Upper lobe of left lung (tissue), 6 donors: ENCODE results near the gene SNRPA1. TPM values are rescaled to one million over a fixed set of nuclear protein-coding genes. Genes with fewer than 3 reads are reported as not detected.

Source experiments
- ATAC-seq, 2 donors: fragments of 200-7000 bp; cut with Tn5 transposase; one replicate each; pipeline ENCODE4 v1.9.1; 2022; ENCODE audit warnings: mild to moderate bottlenecking in 2 of 2, moderate library complexity in 2 of 2; ENCODE audit not compliant: low FRiP score in 2 of 2
- DNase-seq, 2 donors: peaks; one replicate each; pipeline ENCODE4 v3.0.0-alpha.2; 2019 to 2020
- H3K27ac ChIP-seq, 4 donors: fragments of 200-600 bp; sonication (generic); one replicate each; pipeline ENCODE4 v1.5.1; 2016 to 2019
- H3K27me3 ChIP-seq, 4 donors: fragments of 200-600 bp; sonication (generic); one replicate each; pipeline ENCODE4 v1.5.1; 2017 to 2019
- H3K36me3 ChIP-seq, 4 donors: fragments of 200-600 bp; sonication (generic); one replicate each; pipeline ENCODE4 v1.5.1; 2016 to 2019
- H3K4me1 ChIP-seq, 4 donors: fragments of 200-600 bp; sonication (generic); one replicate each; pipeline ENCODE4 v1.5.1; 2018 to 2019
- H3K4me3 ChIP-seq, 4 donors: fragments of 200-600 bp; sonication (generic); one replicate each; pipeline ENCODE4 v1.5.1; 2017 to 2019; ENCODE audit warnings: mild to moderate bottlenecking in 2 of 4, moderate library complexity in 1 of 4
- H3K9me3 ChIP-seq, 4 donors: fragments of 200-600 bp; sonication (generic); one replicate each; pipeline ENCODE4 v1.5.1; 2018 to 2019
- EP300 ChIP-seq, 4 donors: sonication (generic); formaldehyde crosslinking; IDR thresholded peaks; one replicate each; pipeline ENCODE4 v1.5.1; 2017; ENCODE audit warnings: antibody characterized with exemption in 4 of 4, control low read depth in 2 of 4
- POLR2A ChIP-seq, 4 donors: fragments of 450-650 bp; IDR thresholded peaks; one replicate each; pipeline ENCODE4 v1.5.1; 2016 to 2017; ENCODE audit warnings: antibody characterized with exemption in 4 of 4, mild to moderate bottlenecking in 2 of 4
- POLR2AphosphoS5 ChIP-seq, 2 donors: sonication (generic); formaldehyde crosslinking; IDR thresholded peaks; one replicate each; pipeline ENCODE4 v1.5.1; 2017; ENCODE audit warnings: antibody characterized with exemption in 2 of 2
- WGBS, 2 donors: methylation state at CpG; one replicate each; pipeline ENCODE4 v1.1.5; 2017 to 2018; 5-methylcytosine and 5-hydroxymethylcytosine counted together
- total RNA-seq, 6 donors: library from RNA; depleted of rRNA in 4 of 6; stranded (reverse); fragments of >200 nt in 4 of 6; gene quantifications; one replicate each; pipeline versions ENCODE4 v1.1.0 to v1.2.1, GENCODE V29; 2016 to 2021
- TF ChIP-seq, protein P1 (sequence below), 6 experiments: fragments of 450-650 bp in 4 of 6; fragments of 200-600 bp in 2 of 6; sonication (generic) in 2 of 6; IDR thresholded peaks; one replicate each; pipeline ENCODE4 v1.5.1; 2016 to 2019; ENCODE audit warnings: antibody characterized with exemption in 6 of 6
- donor health status: DM: no; HTN: no; CAD: no; lungs with moderate emphysema.
- donor health status: DM: no; HTN: yes; CAD: no; lungs with severe emphysema.

SNRPA1 gene
- total RNA-seq, 6 donors from 2014 or later = 32.1 to 53.4 (median 40.2) TPM

DNA sequence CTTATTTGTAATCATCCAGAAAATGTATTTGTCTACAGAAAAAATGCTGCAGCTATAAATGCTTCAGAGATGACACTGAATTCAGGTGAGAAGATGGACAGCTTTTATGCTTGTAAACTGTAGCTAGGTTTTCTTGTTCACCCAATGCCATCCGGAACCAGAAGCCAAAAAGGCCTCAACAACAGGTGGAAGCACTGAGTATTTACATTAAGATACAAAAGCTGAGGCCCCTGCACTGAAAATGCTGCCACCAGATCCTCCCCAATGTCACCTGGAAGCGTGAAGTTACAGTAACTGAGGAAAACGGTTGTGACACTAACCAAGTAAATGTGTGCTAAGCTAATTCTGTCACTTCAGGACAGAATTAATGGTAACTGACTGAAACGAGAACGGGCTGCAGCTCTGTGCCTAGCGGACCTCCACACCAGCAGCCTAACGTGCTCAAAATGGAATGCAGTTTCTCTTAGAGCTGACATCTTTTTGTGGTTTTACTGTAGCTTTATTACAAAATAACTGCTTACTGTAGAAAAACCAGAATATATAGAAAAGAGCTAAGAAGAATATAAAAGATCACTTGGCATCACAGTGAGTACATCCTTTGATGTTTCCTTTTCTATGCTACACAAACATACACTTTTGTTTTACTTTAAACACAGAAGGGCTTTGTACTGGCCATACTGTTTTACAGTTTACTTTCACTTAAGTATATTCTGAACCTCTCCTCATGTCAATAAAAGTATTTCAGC, 50.8 kb downstream of the SNRPA1 start:
- TF ChIP-seq EP300 (IDR thresholded peaks at IDR 0.05) = no peak
- TF ChIP-seq POLR2A (IDR thresholded peaks at IDR 0.05) = no peak
- WGBS, 2 donors = 39 to 53% methylated on average over 7 of the region's 7 CpGs
- Histone ChIP-seq H3K27me3 (no peaks in the 10 kb centered on the region), H3K4me1 (peaks cover 71 to 98% (median 79%) of the 10 kb centered on the region in 4 donors), H3K9me3 (no peaks in the 10 kb centered on the region), H3K27ac (peak overlapping the region in 2 of 4 donors; percentile 77 to 81), H3K4me3 (no peak overlapping the region), H3K36me3 (no peaks in the 10 kb centered on the region)
- ATAC-seq = peak in 1 of 2 donors; percentile 31
- no peak for DNase-seq

DNA sequence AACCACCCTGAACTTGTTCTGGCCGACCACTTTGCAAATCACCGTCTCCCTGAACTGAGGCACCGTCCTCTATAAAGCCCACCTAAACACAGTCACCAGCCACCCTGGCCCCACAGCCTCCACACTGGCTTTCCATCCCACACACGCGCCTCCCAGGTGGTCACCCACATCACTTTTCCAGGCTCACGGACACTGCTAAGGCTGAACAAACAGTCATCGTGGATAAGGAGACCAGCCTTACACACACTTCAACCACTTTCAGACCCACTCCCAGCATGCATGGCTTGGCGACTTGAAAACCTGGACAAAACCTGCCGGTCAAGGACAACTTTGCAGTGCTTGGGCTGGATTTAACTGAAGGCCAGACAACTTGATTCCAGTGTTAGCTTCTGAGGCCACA, 51.6 kb downstream of the SNRPA1 start:
- TF ChIP-seq, protein P1, sequence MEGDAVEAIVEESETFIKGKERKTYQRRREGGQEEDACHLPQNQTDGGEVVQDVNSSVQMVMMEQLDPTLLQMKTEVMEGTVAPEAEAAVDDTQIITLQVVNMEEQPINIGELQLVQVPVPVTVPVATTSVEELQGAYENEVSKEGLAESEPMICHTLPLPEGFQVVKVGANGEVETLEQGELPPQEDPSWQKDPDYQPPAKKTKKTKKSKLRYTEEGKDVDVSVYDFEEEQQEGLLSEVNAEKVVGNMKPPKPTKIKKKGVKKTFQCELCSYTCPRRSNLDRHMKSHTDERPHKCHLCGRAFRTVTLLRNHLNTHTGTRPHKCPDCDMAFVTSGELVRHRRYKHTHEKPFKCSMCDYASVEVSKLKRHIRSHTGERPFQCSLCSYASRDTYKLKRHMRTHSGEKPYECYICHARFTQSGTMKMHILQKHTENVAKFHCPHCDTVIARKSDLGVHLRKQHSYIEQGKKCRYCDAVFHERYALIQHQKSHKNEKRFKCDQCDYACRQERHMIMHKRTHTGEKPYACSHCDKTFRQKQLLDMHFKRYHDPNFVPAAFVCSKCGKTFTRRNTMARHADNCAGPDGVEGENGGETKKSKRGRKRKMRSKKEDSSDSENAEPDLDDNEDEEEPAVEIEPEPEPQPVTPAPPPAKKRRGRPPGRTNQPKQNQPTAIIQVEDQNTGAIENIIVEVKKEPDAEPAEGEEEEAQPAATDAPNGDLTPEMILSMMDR (IDR thresholded peaks at IDR 0.05) = no peak
- TF ChIP-seq POLR2AphosphoS5 (IDR thresholded peaks at IDR 0.05) (no peak), POLR2A (IDR thresholded peaks at IDR 0.05) (no peak), EP300 (IDR thresholded peaks at IDR 0.05) (no peak)
- WGBS, 2 donors = 73 to 74% methylated on average over 9 of the region's 9 CpGs
- Histone ChIP-seq H3K27ac (peak overlapping the region in 3 of 4 donors; percentile 65 to 81 (median 77)), H3K4me3 (no peak overlapping the region), H3K9me3 (no peaks in the 10 kb centered on the region), H3K27me3 (no peaks in the 10 kb centered on the region), H3K4me1 (peaks cover 74 to 97% (median 80%) of the 10 kb centered on the region in 4 donors), H3K36me3 (no peaks in the 10 kb centered on the region)
- ATAC-seq = peak in 1 of 2 donors; percentile 21
- no peak for DNase-seq

DNA sequence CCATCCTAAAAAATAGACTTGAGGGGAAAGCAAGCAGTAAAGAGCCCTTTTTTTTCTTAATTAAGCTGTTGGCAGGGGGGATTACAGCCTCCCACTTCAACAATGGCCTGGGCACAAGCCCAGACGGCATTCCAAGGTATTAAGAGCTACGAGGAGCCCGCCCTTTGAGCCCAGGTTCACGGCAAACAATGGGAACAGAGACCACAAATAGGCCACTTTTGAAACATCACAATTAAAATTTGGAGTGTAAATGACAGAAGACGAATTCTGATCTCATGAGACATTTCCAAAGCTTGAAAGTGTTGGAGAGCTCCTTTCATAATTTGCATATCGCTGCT, 52.1 kb downstream of the SNRPA1 start:
- no peak overlapping the region for H3K4me3 ChIP-seq

DNA sequence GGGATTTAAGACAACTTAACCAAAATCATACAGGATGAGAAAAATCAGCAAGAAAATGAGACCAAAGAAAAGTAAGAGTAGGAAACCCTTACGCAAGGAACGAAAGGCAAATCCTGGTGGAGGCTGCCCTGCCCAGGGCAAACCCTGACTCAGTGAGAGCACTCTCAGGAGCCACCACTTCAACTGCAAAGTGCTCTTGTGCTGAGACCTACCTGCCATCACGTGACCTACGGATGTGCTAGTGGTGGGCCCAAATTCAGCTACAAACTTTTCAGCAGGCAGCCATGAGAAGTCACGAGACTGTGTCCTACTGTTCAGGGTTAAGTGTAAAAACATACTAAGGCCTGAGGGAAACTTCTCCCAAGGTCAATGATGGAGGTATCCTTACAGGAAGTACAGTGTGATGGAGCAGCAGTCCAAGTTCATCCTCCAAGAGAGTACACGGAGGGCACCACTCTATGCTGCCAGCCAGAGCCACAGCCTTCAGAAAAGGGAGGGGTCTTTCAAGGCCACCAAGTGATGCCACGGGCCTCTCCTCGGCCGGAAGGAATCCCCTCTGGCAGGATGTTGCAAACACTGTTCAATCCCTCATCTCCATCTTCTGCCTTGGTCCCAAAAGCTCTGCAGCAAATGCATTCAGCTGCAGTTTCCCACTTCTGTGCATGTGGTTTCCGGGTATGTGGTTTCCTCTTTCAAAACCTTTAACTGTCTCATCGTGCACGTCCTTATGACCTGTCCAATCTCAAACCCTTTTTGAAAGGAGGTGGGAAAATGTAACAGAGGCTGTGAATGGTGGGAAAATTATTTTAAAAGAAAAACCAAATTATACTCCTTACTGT, 52.7 kb downstream of the SNRPA1 start:
- no peaks in the 10 kb centered on the region for H3K27me3 ChIP-seq
- no peaks in the 10 kb centered on the region for H3K9me3 ChIP-seq
- H3K27ac ChIP-seq = peak overlapping the region; percentile 37 to 81 (median 72)
- H3K4me1 ChIP-seq = peaks cover 79 to 95% (median 85%) of the 10 kb centered on the region in 4 donors
- ATAC-seq = peak; percentile 63 to 74
- no peaks in the 10 kb centered on the region for H3K36me3 ChIP-seq
- peak overlapping the region in 2 of 4 donors; percentile 1 to 7 for H3K4me3 ChIP-seq
- 28 to 40% methylated on average over 11 to 12 of the region's 12 CpGs for WGBS, 2 donors
- TF ChIP-seq POLR2AphosphoS5 (IDR thresholded peaks at IDR 0.05) (peak; percentile 32 to 59), POLR2A (IDR thresholded peaks at IDR 0.05) (no peak)
- peak in 1 of 2 donors; percentile 66 for DNase-seq

More for the DNA sequence above, 52.1 kb downstream of the SNRPA1 start:
- no peak for ATAC-seq
- H3K27me3 ChIP-seq = no peaks in the 10 kb centered on the region
- TF ChIP-seq, protein P1 (IDR thresholded peaks at IDR 0.05) = no peak
- TF ChIP-seq POLR2AphosphoS5 (IDR thresholded peaks at IDR 0.05) = no peak
- no peak for TF ChIP-seq POLR2A (IDR thresholded peaks at IDR 0.05)
- TF ChIP-seq EP300 (IDR thresholded peaks at IDR 0.05) = no peak
- no peak for DNase-seq
- H3K27ac ChIP-seq = peak overlapping the region; percentile 37 to 81 (median 71)
- H3K9me3 ChIP-seq = no peaks in the 10 kb centered on the region
- 22 to 42% methylated on average over 6 of the region's 6 CpGs for WGBS, 2 donors
- peaks cover 74 to 95% (median 82%) of the 10 kb centered on the region in 4 donors for H3K4me1 ChIP-seq
- H3K36me3 ChIP-seq = no peaks in the 10 kb centered on the region

DNA sequence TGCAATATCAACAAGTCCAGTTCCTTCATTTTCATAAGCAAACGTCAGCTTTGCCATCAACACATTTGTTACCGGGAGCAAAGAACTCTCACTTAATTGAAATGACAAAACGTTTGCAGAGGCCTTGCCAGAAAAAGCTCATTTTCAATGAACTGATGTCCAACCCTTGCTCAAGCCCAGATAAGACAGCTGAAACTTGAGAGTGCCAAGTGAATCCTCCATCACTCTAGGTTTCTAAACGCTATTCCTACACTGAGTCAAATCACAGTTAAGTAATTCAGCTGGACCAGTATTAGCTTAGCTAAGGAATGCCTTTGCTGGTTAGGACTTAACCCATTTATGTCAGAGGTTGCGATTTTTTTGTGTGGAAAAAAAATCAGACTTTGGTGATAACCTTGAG, 54.7 kb downstream of the SNRPA1 start:
- H3K4me3 ChIP-seq = no peak overlapping the region
- no peaks in the 10 kb centered on the region for H3K27me3 ChIP-seq
- 45 to 52% methylated on average over 5 of the region's 5 CpGs for WGBS, 2 donors
- peak overlapping the region; percentile 24 to 62 (median 44) for H3K27ac ChIP-seq
- no peaks in the 10 kb centered on the region for H3K9me3 ChIP-seq
- TF ChIP-seq, protein P1 (IDR thresholded peaks at IDR 0.05) = no peak
- TF ChIP-seq POLR2A (IDR thresholded peaks at IDR 0.05) = no peak
- TF ChIP-seq EP300 (IDR thresholded peaks at IDR 0.05) = no peak
- peak in 1 of 2 donors; percentile 20 for TF ChIP-seq POLR2AphosphoS5 (IDR thresholded peaks at IDR 0.05)
- peaks cover 0 to under 1% (median 0%) of the 10 kb centered on the region in 4 donors for H3K36me3 ChIP-seq
- DNase-seq (no peak), ATAC-seq (peak; percentile 49 to 75)
- H3K4me1 ChIP-seq = peaks cover 78 to 82% (median 80%) of the 10 kb centered on the region in 4 donors
